ENCODE measurements around the gene ABHD16A.
A peak's percentile ranks its signal among the peaks of the same experiment; 100 is the strongest.

ABHD16A gene

GRCh38 chr6:31705931-31706330 is 2.8 kb upstream of the ABHD16A start:
- no peak overlapping the region for H3K4me3 ChIP-seq (ENCODE audit: low read depth, low read length)
- DNase-seq (ENCODE audit: low read depth) = no peak
- TF ChIP-seq, protein P1, sequence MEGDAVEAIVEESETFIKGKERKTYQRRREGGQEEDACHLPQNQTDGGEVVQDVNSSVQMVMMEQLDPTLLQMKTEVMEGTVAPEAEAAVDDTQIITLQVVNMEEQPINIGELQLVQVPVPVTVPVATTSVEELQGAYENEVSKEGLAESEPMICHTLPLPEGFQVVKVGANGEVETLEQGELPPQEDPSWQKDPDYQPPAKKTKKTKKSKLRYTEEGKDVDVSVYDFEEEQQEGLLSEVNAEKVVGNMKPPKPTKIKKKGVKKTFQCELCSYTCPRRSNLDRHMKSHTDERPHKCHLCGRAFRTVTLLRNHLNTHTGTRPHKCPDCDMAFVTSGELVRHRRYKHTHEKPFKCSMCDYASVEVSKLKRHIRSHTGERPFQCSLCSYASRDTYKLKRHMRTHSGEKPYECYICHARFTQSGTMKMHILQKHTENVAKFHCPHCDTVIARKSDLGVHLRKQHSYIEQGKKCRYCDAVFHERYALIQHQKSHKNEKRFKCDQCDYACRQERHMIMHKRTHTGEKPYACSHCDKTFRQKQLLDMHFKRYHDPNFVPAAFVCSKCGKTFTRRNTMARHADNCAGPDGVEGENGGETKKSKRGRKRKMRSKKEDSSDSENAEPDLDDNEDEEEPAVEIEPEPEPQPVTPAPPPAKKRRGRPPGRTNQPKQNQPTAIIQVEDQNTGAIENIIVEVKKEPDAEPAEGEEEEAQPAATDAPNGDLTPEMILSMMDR (IDR thresholded peaks at IDR 0.05; ENCODE audit: low read depth, low read length, missing control alignments) = no peak

DNA sequence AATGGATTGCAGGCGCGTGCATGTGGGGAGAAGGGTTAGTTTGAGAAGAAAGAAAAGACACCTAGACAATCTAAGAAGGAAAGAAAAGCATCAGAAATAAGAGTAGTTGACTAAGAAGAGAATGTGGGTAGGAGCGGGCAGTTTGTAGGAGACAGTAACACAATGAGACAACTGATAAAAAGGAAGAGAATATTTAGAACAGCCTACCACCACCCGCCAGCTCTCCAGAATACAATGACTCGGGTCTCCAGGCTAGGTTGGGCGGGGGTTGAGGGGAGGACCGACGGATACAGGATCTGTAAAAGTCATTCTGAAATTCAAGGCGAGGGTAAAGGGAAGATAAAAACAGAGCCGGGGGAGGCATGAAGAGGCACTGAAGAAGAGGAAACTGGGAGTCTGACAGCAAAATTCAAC is 712 bp downstream of the ABHD16A start:
- peak overlapping the region; percentile 90 for H3K4me3 ChIP-seq (ENCODE audit: low read depth, low read length)
- no peak for DNase-seq (ENCODE audit: low read depth)
- TF ChIP-seq, protein P1 (IDR thresholded peaks at IDR 0.05; ENCODE audit: low read depth, low read length, missing control alignments) = no peak

DNA sequence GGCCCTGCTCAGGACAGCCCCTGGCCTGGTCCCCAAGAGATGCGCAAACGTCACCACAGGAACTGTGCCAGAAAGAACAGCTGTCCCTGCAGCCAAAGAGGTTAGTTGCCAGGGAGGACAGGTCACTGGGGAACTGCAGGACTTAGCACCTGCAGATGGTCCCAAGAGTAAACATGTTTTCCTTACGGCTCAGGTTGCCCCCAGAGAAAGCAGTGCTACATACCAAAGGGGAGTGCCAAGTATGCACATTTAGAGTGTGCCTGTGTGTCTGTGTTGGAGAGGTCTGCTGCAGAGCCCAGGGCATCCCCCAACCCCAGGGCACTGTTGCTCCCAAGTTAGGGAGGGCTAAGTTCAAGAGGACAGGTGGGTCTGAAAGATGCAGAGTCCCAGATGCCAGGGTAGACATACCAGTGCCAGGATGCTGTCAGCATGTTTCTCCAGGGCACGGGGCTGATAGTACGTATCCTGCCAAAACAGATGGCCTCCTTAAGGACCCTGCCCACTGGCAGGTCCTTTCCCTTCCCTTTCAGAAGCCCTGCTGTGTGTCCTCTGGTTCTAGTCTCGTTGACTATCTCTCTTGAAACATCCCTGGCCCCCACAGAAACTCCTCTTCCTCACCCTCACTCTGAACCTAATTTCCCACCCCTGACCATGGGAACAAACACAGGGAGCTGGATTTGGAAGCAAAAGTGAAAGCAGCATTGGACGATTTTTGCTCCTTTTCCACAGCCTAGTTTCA is 1.3 kb downstream of the ABHD16A start:
- DNase-seq (ENCODE audit: low read depth) = no peak
- TF ChIP-seq, protein P1 (IDR thresholded peaks at IDR 0.05; ENCODE audit: low read depth, low read length, missing control alignments) = no peak

DNA sequence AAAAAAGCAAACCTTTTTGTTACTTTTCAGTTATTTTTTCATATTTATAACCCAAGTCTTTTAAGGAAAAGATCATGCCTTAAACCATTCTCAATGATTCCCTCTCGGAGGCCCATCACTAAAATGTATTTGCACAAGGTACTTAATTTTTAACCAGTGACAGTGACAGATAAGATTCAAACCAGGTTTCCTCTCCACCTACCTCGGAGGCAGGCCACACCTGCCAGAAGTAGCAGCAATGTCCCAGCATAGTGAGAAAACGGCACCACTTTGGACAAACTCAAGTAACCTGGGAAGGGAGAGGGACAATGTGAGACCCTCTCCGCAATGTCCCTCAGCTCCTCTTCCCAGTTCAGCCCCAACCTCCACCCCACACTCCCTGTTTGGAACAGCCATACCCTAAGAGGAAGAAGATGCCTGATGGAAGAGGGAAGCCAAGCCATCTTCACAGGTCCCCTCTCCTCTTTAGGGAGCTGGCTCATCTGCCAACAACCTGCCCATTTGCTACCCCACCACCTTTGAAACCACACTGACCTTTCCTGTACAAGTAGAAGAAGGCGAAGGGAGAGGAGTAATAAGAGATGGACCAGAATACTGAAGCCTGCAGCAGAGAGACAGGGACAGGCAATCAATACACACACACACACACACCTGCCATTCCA is 2.3 kb downstream of the ABHD16A start:
- TF ChIP-seq, protein P1 (IDR thresholded peaks at IDR 0.05; ENCODE audit: low read depth, low read length, missing control alignments) = no peak
- DNase-seq (ENCODE audit: low read depth) = no peak
- H3K4me3 ChIP-seq (ENCODE audit: low read depth, low read length) = no peak overlapping the region

More for the DNA sequence above, 1.3 kb downstream of the ABHD16A start:
- peak overlapping the region; percentile 90 for H3K4me3 ChIP-seq (ENCODE audit: low read depth, low read length)

- DNase-seq (ENCODE audit: low read depth) = no peak
- TF ChIP-seq, protein P1 (IDR thresholded peaks at IDR 0.05; ENCODE audit: low read depth, low read length, missing control alignments) = no peak
Observed at GRCh38 chr6:31697555-31697954, 5.6 kb downstream of the ABHD16A start.

GRCh38 chr6:31693535-31693934 is 9.6 kb downstream of the ABHD16A start:
- no peak for DNase-seq (ENCODE audit: low read depth)
- no peak overlapping the region for H3K4me3 ChIP-seq (ENCODE audit: low read depth, low read length)
- TF ChIP-seq, protein P1 (IDR thresholded peaks at IDR 0.05; ENCODE audit: low read depth, low read length, missing control alignments) = no peak

More at GRCh38 chr6:31697555-31697954, 5.6 kb downstream of the ABHD16A start:
- no peak overlapping the region for H3K4me3 ChIP-seq (ENCODE audit: low read depth, low read length)

All from GM12864 (cell line).